HEK293 (cell line): Measurements from ENCODE around the gene TSPEAR.

Experiments
- GLI4 ChIP-seq: fragments of 450-650 bp; formaldehyde crosslinking; IDR thresholded peaks from 2 replicates; pipeline ENCODE4 v1.5.1; 2016; ENCODE audit warnings: missing biosample characterization, missing genetic modification characterization
- MYNN ChIP-seq: fragments of 450-650 bp; formaldehyde crosslinking; IDR thresholded peaks from 2 replicates; pipeline ENCODE4 v1.5.1; 2016; ENCODE audit warnings: missing biosample characterization, missing genetic modification characterization, borderline replicate concordance
- RBAK ChIP-seq: fragments of 450-650 bp; formaldehyde crosslinking; IDR thresholded peaks from 2 replicates; pipeline ENCODE4 v1.5.1; 2016; ENCODE audit warnings: missing biosample characterization, missing genetic modification characterization
- REST ChIP-seq: fragments of 450-650 bp; formaldehyde crosslinking; IDR thresholded peaks from 2 replicates; pipeline ENCODE4 v1.5.1; 2016; ENCODE audit warnings: missing biosample characterization, missing genetic modification characterization
- YY2 ChIP-seq: fragments of 450-650 bp; formaldehyde crosslinking; IDR thresholded peaks from 2 replicates; pipeline ENCODE4 v1.5.1; 2016; ENCODE audit warnings: missing biosample characterization, missing genetic modification characterization
- ZBTB20 ChIP-seq: fragments of 450-650 bp; formaldehyde crosslinking; IDR thresholded peaks from 2 replicates; pipeline ENCODE4 v1.5.1; 2016; ENCODE audit warnings: missing biosample characterization, missing genetic modification characterization
- ZBTB21 ChIP-seq: fragments of 450-650 bp; formaldehyde crosslinking; IDR thresholded peaks from 2 replicates; pipeline ENCODE4 v1.5.1; 2017; ENCODE audit warnings: missing biosample characterization, missing genetic modification characterization
- ZNF121 ChIP-seq: fragments of 450-650 bp; formaldehyde crosslinking; IDR thresholded peaks from 2 replicates; pipeline ENCODE4 v1.5.1; 2016; ENCODE audit warnings: missing biosample characterization, missing genetic modification characterization
- ZNF596 ChIP-seq: fragments of 450-650 bp; IDR thresholded peaks from 2 replicates; pipeline ENCODE4 v1.5.0; 2018; ENCODE audit warnings: missing biosample characterization, mild to moderate bottlenecking, missing genetic modification characterization, moderate library complexity
- ZNF677 ChIP-seq: fragments of 450-650 bp; IDR thresholded peaks from 2 replicates; pipeline ENCODE4 v1.5.0; 2018; ENCODE audit warnings: missing biosample characterization, mild to moderate bottlenecking, missing genetic modification characterization, moderate library complexity
- TF ChIP-seq, protein P1 (sequence below): fragments of 450-650 bp; formaldehyde crosslinking; IDR thresholded peaks from 2 replicates; pipeline ENCODE4 v1.5.1; 2016; ENCODE audit warnings: missing biosample characterization, missing genetic modification characterization
- TF ChIP-seq, protein P2 (sequence below): fragments of 450-650 bp; formaldehyde crosslinking; IDR thresholded peaks from 2 replicates; pipeline ENCODE4 v1.5.1; 2016; ENCODE audit warnings: missing biosample characterization, missing genetic modification characterization, low read depth
- TF ChIP-seq, protein P3 (sequence below): fragments of 450-650 bp; formaldehyde crosslinking; IDR thresholded peaks from 2 replicates; pipeline ENCODE4 v1.5.1; 2016; ENCODE audit warnings: missing biosample characterization, missing genetic modification characterization

GRCh38 chr21:44687671-44688070 is 23.7 kb downstream of the TSPEAR start:
- no peak for TF ChIP-seq ZNF121 (tag by site-specific recombination)
- TF ChIP-seq, protein P1, sequence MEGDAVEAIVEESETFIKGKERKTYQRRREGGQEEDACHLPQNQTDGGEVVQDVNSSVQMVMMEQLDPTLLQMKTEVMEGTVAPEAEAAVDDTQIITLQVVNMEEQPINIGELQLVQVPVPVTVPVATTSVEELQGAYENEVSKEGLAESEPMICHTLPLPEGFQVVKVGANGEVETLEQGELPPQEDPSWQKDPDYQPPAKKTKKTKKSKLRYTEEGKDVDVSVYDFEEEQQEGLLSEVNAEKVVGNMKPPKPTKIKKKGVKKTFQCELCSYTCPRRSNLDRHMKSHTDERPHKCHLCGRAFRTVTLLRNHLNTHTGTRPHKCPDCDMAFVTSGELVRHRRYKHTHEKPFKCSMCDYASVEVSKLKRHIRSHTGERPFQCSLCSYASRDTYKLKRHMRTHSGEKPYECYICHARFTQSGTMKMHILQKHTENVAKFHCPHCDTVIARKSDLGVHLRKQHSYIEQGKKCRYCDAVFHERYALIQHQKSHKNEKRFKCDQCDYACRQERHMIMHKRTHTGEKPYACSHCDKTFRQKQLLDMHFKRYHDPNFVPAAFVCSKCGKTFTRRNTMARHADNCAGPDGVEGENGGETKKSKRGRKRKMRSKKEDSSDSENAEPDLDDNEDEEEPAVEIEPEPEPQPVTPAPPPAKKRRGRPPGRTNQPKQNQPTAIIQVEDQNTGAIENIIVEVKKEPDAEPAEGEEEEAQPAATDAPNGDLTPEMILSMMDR (tag by site-specific recombination): no peak
- TF ChIP-seq ZBTB21 (tag by site-specific recombination): no peak
- TF ChIP-seq YY2 (tag by site-specific recombination): no peak
- TF ChIP-seq GLI4 (tag by site-specific recombination): no peak
- TF ChIP-seq, protein P2, sequence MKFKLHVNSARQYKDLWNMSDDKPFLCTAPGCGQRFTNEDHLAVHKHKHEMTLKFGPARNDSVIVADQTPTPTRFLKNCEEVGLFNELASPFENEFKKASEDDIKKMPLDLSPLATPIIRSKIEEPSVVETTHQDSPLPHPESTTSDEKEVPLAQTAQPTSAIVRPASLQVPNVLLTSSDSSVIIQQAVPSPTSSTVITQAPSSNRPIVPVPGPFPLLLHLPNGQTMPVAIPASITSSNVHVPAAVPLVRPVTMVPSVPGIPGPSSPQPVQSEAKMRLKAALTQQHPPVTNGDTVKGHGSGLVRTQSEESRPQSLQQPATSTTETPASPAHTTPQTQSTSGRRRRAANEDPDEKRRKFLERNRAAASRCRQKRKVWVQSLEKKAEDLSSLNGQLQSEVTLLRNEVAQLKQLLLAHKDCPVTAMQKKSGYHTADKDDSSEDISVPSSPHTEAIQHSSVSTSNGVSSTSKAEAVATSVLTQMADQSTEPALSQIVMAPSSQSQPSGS (tag by site-specific recombination): no peak
- TF ChIP-seq ZBTB20 (tag by site-specific recombination): no peak
- TF ChIP-seq MYNN (tag by site-specific recombination): no peak
- no peak for TF ChIP-seq RBAK (tag by site-specific recombination)
- no peak for TF ChIP-seq REST
- no peak for TF ChIP-seq ZNF677 (tag by site-specific recombination)
- TF ChIP-seq ZNF596: no peak
- TF ChIP-seq, protein P3, sequence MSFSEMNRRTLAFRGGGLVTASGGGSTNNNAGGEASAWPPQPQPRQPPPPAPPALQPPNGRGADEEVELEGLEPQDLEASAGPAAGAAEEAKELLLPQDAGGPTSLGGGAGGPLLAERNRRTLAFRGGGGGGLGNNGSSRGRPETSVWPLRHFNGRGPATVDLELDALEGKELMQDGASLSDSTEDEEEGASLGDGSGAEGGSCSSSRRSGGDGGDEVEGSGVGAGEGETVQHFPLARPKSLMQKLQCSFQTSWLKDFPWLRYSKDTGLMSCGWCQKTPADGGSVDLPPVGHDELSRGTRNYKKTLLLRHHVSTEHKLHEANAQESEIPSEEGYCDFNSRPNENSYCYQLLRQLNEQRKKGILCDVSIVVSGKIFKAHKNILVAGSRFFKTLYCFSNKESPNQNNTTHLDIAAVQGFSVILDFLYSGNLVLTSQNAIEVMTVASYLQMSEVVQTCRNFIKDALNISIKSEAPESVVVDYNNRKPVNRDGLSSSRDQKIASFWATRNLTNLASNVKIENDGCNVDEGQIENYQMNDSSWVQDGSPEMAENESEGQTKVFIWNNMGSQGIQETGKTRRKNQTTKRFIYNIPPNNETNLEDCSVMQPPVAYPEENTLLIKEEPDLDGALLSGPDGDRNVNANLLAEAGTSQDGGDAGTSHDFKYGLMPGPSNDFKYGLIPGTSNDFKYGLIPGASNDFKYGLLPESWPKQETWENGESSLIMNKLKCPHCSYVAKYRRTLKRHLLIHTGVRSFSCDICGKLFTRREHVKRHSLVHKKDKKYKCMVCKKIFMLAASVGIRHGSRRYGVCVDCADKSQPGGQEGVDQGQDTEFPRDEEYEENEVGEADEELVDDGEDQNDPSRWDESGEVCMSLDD (tag by site-specific recombination): no peak
